Mesodermal cell (in vitro differentiated cells): ENCODE measurements around the gene NRIP2.

Experiments used
- H3K27ac ChIP-seq: 2 replicates; pipeline ENCODE4 v1.7.0; 2013; ENCODE audit warnings: mild to moderate bottlenecking, low read depth, low read length, moderate library complexity; ENCODE audit not compliant: severe bottlenecking
- H3K36me3 ChIP-seq: 2 replicates; pipeline ENCODE4 v1.7.1; 2013; ENCODE audit warnings: mild to moderate bottlenecking, low read length, moderate library complexity; ENCODE audit not compliant: control insufficient read depth, insufficient read depth
- H3K4me1 ChIP-seq: one replicate; pipeline ENCODE4 v1.7.1; 2013; ENCODE audit warnings: mild to moderate bottlenecking, low read length; ENCODE audit not compliant: insufficient read depth, control insufficient read depth, poor library complexity, severe bottlenecking
- H3K4me3 ChIP-seq: 2 replicates; pipeline ENCODE4 v1.7.0; 2013; ENCODE audit warnings: low read length, control low read depth, mild to moderate bottlenecking; ENCODE audit not compliant: insufficient read depth, poor library complexity, severe bottlenecking; ENCODE audit errors: extremely low read depth
- H3K9me3 ChIP-seq: 2 replicates; pipeline ENCODE4 v1.7.1; 2013; ENCODE audit warnings: mild to moderate bottlenecking, low read length, moderate library complexity; ENCODE audit not compliant: control insufficient read depth
- WGBS, 2 experiments: methylation state at CpG; one replicate each; pipeline ENCODE4 v1.1.5; 2013; ENCODE audit warnings: missing lambda C conversion rate in 2 of 2; ENCODE audit not compliant: insufficient coverage in 2 of 2; 5-methylcytosine and 5-hydroxymethylcytosine counted together

Gene NRIP2

GRCh38 chr12:2844786-2845185 is 10.0 kb upstream of the NRIP2 start:
- WGBS, 2 experiments = 85 to 94% methylated on average over 8 to 9 of the region's 9 CpGs
- H3K36me3 ChIP-seq = peaks cover 3% of the 10 kb centered on the region
- H3K27ac ChIP-seq = peak overlapping the region; percentile 70
- no peaks in the 10 kb centered on the region for H3K9me3 ChIP-seq
- H3K4me3 ChIP-seq = no peak overlapping the region
- H3K4me1 ChIP-seq = peaks cover 17% of the 10 kb centered on the region

DNA sequence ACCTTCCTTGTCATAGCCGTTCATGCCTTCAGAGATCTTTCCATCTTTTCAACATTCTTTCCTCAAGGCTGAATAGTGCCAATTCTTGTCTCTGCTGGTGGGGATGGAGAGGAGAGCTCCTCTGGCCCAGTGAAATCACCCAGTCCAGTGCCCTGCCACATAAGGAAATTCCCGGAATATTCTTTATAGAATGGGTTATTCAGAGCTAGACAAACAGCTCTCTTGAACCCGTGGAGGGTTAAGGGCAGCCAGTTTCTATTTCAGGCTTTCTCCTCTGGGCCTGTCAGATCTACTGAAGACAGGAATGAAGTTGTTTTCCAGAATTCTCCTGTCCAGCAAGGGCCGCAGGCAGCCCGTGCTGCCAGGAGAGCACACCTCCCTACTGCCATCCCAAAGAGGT is 8.1 kb upstream of the NRIP2 start:
- 76 to 90% methylated on average over 3 to 4 of the region's 5 CpGs for WGBS, 2 experiments
- Histone ChIP-seq H3K4me1 (peaks cover 17% of the 10 kb centered on the region), H3K9me3 (no peaks in the 10 kb centered on the region), H3K4me3 (no peak overlapping the region), H3K27ac (no peak overlapping the region), H3K36me3 (peaks cover 4% of the 10 kb centered on the region)

- Histone ChIP-seq H3K27ac (no peak overlapping the region), H3K36me3 (peaks cover 4% of the 10 kb centered on the region), H3K9me3 (no peaks in the 10 kb centered on the region), H3K4me1 (peaks cover 13% of the 10 kb centered on the region), H3K4me3 (no peak overlapping the region)
- 83 to 93% methylated on average over 5 to 8 of the region's 9 CpGs for WGBS, 2 experiments
Observed at GRCh38 chr12:2841056-2841650, 6.3 kb upstream of the NRIP2 start.

- no peak overlapping the region for H3K27ac ChIP-seq
- 84 to 95% methylated on average over 7 of the region's 8 CpGs for WGBS, 2 experiments
- H3K9me3 ChIP-seq = no peaks in the 10 kb centered on the region
- peaks cover 13% of the 10 kb centered on the region for H3K4me1 ChIP-seq
- no peak overlapping the region for H3K4me3 ChIP-seq
- H3K36me3 ChIP-seq = peaks cover 4% of the 10 kb centered on the region
Observed at GRCh38 chr12:2836574-2836973, 1.7 kb upstream of the NRIP2 start.

GRCh38 chr12:2835691-2836403 is 1.0 kb upstream of the NRIP2 start:
- Histone ChIP-seq H3K4me1 (peaks cover 13% of the 10 kb centered on the region), H3K9me3 (no peaks in the 10 kb centered on the region), H3K36me3 (peaks cover 4% of the 10 kb centered on the region), H3K27ac (no peak overlapping the region), H3K4me3 (no peak overlapping the region)
- WGBS, 2 experiments = 82 to 93% methylated on average over 1 to 2 of the region's 4 CpGs

GRCh38 chr12:2833810-2834209 is 1.0 kb downstream of the NRIP2 start:
- 88 to 93% methylated on average over 7 of the region's 9 CpGs for WGBS, 2 experiments
- H3K27ac ChIP-seq = peak overlapping the region; percentile 19
- no peaks in the 10 kb centered on the region for H3K9me3 ChIP-seq

DNA sequence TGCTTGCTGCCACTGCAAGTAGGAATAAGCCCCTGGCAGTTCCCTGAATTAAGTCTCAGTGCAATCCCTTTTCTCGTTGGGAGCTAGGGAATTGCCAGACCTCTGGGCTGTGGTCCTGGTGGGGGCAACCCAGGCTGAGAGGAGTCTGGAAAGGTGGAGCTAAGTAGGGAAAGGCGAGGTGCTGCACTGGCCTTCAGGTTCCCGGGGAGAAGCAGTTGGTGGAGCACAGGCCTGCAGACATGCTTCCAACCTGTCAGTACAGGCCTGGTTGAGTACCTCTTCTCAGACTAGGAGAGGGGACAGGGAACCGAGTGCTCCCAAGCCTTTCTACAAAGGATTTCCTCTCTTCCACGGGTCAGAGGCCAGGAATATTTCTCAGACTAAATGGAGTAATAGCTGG is 1.5 kb downstream of the NRIP2 start:
- peaks cover 20% of the 10 kb centered on the region for H3K36me3 ChIP-seq
- peaks cover 13% of the 10 kb centered on the region for H3K4me1 ChIP-seq
- H3K27ac ChIP-seq = no peak overlapping the region
- 80 to 87% methylated on average over 3 of the region's 5 CpGs for WGBS, 2 experiments
- no peak overlapping the region for H3K4me3 ChIP-seq
- no peaks in the 10 kb centered on the region for H3K9me3 ChIP-seq

More at GRCh38 chr12:2833810-2834209, 1.0 kb downstream of the NRIP2 start:
- Histone ChIP-seq H3K4me1 (peaks cover 13% of the 10 kb centered on the region), H3K4me3 (no peak overlapping the region), H3K36me3 (peaks cover 19% of the 10 kb centered on the region)

DNA sequence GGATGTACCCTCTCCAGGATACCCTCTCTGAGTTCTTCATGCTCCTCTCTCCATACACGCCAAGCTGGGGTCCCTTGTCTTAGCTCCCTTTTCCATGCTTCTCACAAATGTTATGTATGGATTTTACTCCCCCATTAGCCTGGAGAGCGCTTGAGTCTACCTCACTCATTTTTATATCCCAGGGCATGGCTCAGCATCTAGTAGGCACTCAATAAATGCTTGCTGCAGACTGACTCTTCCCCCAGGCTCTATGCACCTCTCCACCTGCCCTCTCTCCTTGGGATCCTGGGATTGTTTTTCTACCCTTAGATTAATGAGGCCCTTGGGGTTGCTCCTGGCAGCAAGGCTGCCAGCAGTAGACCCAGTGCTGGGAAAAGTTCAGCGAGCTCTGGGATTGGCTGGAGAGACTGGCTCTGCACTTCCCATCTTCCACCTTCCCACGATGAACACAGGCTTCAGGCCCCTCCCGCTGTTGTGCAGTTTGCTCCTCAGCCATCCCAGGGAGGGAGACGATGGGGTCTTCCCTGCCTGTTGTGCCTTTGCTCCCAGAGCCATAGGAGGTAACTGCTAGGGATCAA is 2.2 kb downstream of the NRIP2 start:
- peaks cover 26% of the 10 kb centered on the region for H3K36me3 ChIP-seq
- H3K4me1 ChIP-seq = peaks cover 13% of the 10 kb centered on the region
- H3K27ac ChIP-seq = no peak overlapping the region
- WGBS, 2 experiments = 83 to 87% methylated on average over 3 to 5 of the region's 6 CpGs
- no peak overlapping the region for H3K4me3 ChIP-seq
- no peaks in the 10 kb centered on the region for H3K9me3 ChIP-seq

GRCh38 chr12:2829275-2829674 is 5.6 kb downstream of the NRIP2 start:
- H3K4me3 ChIP-seq = no peak overlapping the region
- peaks cover 58% of the 10 kb centered on the region for H3K36me3 ChIP-seq
- 94 to 95% methylated on average over 2 to 3 of the region's 6 CpGs for WGBS, 2 experiments
- no peak overlapping the region for H3K27ac ChIP-seq
- no peaks in the 10 kb centered on the region for H3K9me3 ChIP-seq
- peaks cover 10% of the 10 kb centered on the region for H3K4me1 ChIP-seq

GRCh38 chr12:2826721-2827515 is 7.9 kb downstream of the NRIP2 start:
- H3K36me3 ChIP-seq = peaks cover 82% of the 10 kb centered on the region
- H3K9me3 ChIP-seq = no peaks in the 10 kb centered on the region
- no peak overlapping the region for H3K4me3 ChIP-seq
- no peak overlapping the region for H3K27ac ChIP-seq
- H3K4me1 ChIP-seq = no peaks in the 10 kb centered on the region
- WGBS, 2 experiments = 81 to 86% methylated on average over 11 to 12 of the region's 14 CpGs
